Lower lobe of right lung (tissue), 2 donors: ENCODE measurements around the gene CYS1. TPM values are rescaled to one million over a fixed set of nuclear protein-coding genes. Genes with fewer than 3 reads are reported as not detected.
"Not testable (repeated sequence)": the region's sequence is repeated elsewhere in the genome, so short reads cannot be mapped to it uniquely, and the experiment has no call there.

Source experiments
- ATAC-seq, 2 donors: fragments of 200-7000 bp; cut with Tn5 transposase; one replicate each; pipeline ENCODE4 v1.9.1; 2020 to 2022; ENCODE audit warnings: mild to moderate bottlenecking in 2 of 2, moderate library complexity in 2 of 2
- DNase-seq: peaks from one replicate; pipeline ENCODE4 v3.0.0-alpha.2; 2020
- H3K27ac ChIP-seq: fragments of 200-600 bp; one replicate; pipeline ENCODE4 v1.8.0; 2022
- H3K27me3 ChIP-seq: fragments of 200-600 bp; one replicate; pipeline ENCODE4 v1.8.0; 2022; ENCODE audit warnings: low read depth
- H3K36me3 ChIP-seq: fragments of 200-600 bp; one replicate; pipeline ENCODE4 v1.8.0; 2022; ENCODE audit warnings: mild to moderate bottlenecking
- H3K4me1 ChIP-seq: fragments of 200-600 bp; one replicate; pipeline ENCODE4 v1.8.0; 2022
- H3K4me3 ChIP-seq: fragments of 200-600 bp; one replicate; pipeline ENCODE4 v1.8.0; 2022; ENCODE audit warnings: mild to moderate bottlenecking
- H3K9me3 ChIP-seq: fragments of 200-600 bp; one replicate; pipeline ENCODE4 v1.8.0; 2022
- intact Hi-C: fragments of 100-400 bp; cut with DNase I; formaldehyde crosslinking; loops from one replicate; pipeline ENCODE4 v1.11.0; 2022
- total RNA-seq: library from RNA; stranded (reverse); fragmentation: NEBNext Ultra II Directional; extraction: Animal tissue kit (Norgen Biotek cat#: 25700); gene quantifications from one replicate; pipeline ENCODE4 v1.2.1, GENCODE V29; 2021
- TF ChIP-seq, protein P1 (sequence below): fragments of 200-600 bp; IDR thresholded peaks from one replicate; pipeline ENCODE4 v1.8.0; 2022; ENCODE audit warnings: antibody characterized with exemption, mild to moderate bottlenecking
- donor health status: DM: no; HTN: yes; CAD: no; lungs with severe emphysema.

Gene CYS1
- total RNA-seq, 1 donor from 2014 or later, result 2.6 TPM

DNA sequence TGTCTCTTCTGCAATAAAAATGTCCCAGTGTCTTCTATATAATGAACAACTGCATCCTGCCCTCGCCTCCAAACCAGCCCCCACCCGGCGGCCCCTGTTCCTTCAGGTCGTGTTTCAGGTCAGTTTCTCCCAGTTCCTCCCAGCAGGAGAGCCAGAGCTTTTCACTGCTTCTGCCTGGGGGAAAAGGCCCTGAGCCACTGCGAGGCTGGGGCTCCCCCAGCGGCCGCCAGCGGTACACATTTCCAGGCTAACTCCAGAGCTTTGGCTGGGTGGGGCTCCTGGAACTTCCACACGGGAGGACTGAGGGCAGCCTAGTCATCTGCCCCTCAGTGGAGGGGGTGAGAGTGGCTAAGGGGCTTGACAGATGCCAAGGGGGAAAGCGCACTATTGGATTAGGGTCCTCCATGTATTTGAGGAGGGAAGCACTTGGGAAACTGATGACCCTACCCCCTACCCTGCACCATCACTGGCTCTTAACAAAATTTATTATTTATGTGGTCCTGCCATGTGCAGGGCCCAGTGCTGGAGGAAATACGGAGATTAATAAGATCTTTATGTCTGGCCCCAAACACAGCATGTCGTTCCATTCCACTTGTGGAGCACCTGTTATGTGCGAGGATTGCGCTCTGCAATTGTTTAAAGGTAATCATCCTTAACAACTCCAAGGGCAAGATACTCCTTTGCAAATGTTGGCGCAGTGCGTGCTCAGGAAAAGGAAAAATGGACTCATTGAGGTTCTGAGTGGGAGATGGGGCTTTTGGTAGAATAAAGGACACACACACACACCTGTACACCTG lies 17.3 kb upstream of the CYS1 start:
- peak; percentile 90 to 97 for ATAC-seq

DNA sequence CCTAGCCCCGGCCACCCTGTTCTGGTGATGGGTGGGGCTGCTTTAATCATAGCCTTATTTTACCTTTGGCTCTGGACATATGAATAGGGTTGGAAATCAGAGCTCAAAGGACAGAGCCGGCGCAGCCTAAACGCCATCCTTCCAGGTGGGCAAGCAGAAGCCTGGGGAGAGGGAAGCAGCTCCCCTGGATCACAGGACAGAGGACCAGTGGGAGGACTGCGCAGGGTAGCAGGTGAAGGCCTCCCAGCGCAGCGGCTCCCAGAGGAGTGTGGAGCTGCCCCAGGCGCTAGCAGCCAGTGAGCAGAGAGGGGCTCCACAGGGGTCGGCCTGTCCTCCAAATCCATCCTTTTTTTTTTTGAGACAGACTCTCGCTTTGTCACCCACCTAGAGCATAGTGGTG lies 16.4 kb upstream of the CYS1 start:
- Histone ChIP-seq H3K9me3 (no peaks in the 10 kb centered on the region), H3K4me3 (no peak overlapping the region), H3K36me3 (no peaks in the 10 kb centered on the region), H3K4me1 (peaks cover 6% of the 10 kb centered on the region), H3K27ac (no peak overlapping the region), H3K27me3 (peaks cover 24% of the 10 kb centered on the region)
- TF ChIP-seq, protein P1, sequence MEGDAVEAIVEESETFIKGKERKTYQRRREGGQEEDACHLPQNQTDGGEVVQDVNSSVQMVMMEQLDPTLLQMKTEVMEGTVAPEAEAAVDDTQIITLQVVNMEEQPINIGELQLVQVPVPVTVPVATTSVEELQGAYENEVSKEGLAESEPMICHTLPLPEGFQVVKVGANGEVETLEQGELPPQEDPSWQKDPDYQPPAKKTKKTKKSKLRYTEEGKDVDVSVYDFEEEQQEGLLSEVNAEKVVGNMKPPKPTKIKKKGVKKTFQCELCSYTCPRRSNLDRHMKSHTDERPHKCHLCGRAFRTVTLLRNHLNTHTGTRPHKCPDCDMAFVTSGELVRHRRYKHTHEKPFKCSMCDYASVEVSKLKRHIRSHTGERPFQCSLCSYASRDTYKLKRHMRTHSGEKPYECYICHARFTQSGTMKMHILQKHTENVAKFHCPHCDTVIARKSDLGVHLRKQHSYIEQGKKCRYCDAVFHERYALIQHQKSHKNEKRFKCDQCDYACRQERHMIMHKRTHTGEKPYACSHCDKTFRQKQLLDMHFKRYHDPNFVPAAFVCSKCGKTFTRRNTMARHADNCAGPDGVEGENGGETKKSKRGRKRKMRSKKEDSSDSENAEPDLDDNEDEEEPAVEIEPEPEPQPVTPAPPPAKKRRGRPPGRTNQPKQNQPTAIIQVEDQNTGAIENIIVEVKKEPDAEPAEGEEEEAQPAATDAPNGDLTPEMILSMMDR, result no peak
- ATAC-seq (no peak), DNase-seq (no peak)
- intact Hi-C loops, result no loop called here

More for the DNA sequence above, 17.3 kb upstream of the CYS1 start:
- intact Hi-C loops, result no loop called here
- TF ChIP-seq, protein P1, result peak; percentile 93
- no peaks in the 10 kb centered on the region for H3K9me3 ChIP-seq
- peak; percentile 77 for DNase-seq
- H3K4me1 ChIP-seq, result peaks cover 6% of the 10 kb centered on the region
- no peak overlapping the region for H3K4me3 ChIP-seq
- no peak overlapping the region for H3K27ac ChIP-seq
- H3K36me3 ChIP-seq, result no peaks in the 10 kb centered on the region
- peaks cover 20% of the 10 kb centered on the region for H3K27me3 ChIP-seq

DNA sequence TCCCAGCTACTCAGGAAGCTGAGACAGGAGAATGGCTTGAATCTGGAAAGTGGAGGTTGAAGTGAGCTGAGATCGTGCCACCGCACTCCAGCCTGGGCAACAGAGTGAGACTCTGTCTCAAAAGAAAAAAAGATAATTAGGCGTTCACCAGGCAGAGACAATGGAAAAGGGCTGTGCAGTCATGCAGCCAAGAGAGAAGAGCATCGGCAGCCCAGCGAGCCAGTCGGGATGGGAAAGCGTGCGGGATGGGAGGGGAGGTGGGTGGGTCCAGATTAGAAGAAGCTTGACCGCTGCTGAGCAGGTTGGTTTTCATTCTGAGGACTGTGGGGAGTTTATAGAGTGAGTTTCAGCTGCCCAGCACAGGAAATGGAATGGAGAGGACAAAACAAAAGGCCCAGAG lies 15.0 kb upstream of the CYS1 start:
- TF ChIP-seq, protein P1, result no peak
- Histone ChIP-seq H3K9me3 (no peaks in the 10 kb centered on the region), H3K36me3 (no peaks in the 10 kb centered on the region), H3K4me3 (no peak overlapping the region), H3K27me3 (peaks cover 36% of the 10 kb centered on the region), H3K4me1 (peaks cover 13% of the 10 kb centered on the region), H3K27ac (no peak overlapping the region)
- intact Hi-C loops, result no loop called here
- no peak for ATAC-seq
- DNase-seq, result no peak

DNA sequence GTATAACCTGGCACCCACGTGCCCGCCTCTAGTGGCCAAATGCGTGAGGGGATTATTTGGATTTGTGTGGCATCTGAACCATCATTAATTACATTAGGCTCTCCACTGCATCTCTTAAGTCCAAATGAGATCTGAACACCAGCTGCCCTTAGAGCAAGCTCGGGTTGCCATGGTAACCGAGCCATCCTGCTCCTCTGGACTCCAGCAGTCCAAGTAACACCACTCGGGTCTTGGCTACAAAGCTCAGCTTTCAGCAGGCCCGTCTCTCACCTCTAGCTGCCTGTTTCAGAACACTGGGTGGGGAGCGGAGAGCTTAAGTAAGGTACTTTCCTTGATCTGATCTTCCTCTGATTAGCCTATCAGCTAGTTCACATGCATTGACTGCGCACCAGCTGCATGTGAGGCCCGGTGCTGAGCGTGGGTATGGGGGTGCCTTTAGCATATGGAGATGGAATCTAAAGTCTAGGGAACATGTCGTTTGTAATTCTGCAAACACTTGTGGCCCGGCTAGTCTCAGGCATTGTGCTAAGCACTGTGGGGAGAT lies 14.1 kb upstream of the CYS1 start:
- Histone ChIP-seq H3K36me3 (no peaks in the 10 kb centered on the region), H3K4me3 (no peak overlapping the region), H3K9me3 (no peaks in the 10 kb centered on the region), H3K4me1 (peaks cover 13% of the 10 kb centered on the region), H3K27me3 (peaks cover 41% of the 10 kb centered on the region), H3K27ac (no peak overlapping the region)
- DNase-seq (no peak), ATAC-seq (no peak)
- TF ChIP-seq, protein P1, result no peak
- intact Hi-C loops, result no loop called here

DNA sequence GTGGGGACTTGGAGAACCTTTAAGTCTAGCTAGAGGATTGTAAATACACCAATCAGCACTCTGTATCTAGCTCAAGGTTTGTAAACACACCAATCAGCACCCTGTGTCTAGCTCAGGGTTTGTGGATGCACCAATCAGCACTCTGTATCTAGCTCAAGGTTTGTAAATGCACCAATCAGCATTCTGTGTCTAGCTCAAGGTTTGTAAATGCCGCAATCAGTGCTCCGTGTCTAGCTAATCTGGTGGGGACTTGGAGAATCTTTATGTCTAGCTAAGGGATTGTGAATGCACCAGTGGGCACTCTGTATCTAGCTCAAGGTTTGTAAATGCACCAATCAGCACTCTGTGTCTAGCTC lies 11.7 kb upstream of the CYS1 start:
- H3K9me3 ChIP-seq, H3K27ac ChIP-seq, H3K4me3 ChIP-seq, ATAC-seq, H3K4me1 ChIP-seq, H3K36me3 ChIP-seq, DNase-seq, intact Hi-C loops: not testable (repeated sequence)
- peaks cover 41% of the 10 kb centered on the region for H3K27me3 ChIP-seq

DNA sequence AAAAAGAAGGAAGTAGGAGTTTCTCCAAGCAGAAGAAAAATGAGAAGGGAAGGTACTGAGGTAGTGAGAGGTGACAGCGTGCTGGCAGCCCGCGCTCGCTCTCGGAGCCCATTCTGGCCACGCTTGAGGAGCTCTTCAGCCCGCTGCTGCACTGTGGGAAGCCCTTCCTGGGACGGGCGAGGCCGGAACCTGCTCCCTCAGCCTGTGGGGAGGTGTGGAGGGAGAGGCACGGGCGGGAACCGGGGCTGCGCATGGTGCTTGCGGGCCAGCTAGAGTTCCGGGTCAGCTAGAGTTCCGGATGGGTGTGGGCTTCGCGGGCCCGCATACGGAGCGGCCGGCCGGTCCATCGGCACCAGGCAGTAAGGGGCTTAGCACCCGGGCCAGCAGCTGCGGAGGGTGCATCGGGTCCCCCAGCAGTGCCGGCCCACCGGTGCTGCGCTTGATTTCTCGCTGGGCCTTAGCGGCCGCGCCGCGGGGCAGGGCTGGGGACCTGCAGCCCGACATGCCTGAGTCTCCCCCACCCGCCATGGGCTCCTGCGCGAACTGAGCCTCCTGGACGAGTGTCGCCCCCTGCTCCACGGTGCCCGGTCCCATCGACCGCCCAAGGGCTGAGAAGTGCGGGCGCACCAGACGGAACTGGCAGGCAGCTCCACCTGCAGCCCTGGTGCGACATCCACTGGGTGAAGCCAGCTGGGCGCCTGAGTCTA lies 11.1 kb upstream of the CYS1 start:
- DNase-seq, result peak; percentile 60
- no peaks in the 10 kb centered on the region for H3K9me3 ChIP-seq
- H3K27ac ChIP-seq, result no peak overlapping the region
- H3K4me1 ChIP-seq, result peaks cover 8% of the 10 kb centered on the region
- peaks cover 41% of the 10 kb centered on the region for H3K27me3 ChIP-seq
- ATAC-seq, result peak; percentile 59 to 86
- TF ChIP-seq, protein P1, result no peak
- intact Hi-C loops, result no loop called here
- no peaks in the 10 kb centered on the region for H3K36me3 ChIP-seq
- H3K4me3 ChIP-seq, result peak overlapping the region; percentile 37
